ENCODE results near the gene MTOR.

Gene MTOR

GRCh38 chr1:11134898-11135266 lies 127.5 kb downstream of the MTOR start:
- no peak overlapping the region for H3K4me3 ChIP-seq (ENCODE audit: low read depth, low read length)
- TF ChIP-seq, protein P1, sequence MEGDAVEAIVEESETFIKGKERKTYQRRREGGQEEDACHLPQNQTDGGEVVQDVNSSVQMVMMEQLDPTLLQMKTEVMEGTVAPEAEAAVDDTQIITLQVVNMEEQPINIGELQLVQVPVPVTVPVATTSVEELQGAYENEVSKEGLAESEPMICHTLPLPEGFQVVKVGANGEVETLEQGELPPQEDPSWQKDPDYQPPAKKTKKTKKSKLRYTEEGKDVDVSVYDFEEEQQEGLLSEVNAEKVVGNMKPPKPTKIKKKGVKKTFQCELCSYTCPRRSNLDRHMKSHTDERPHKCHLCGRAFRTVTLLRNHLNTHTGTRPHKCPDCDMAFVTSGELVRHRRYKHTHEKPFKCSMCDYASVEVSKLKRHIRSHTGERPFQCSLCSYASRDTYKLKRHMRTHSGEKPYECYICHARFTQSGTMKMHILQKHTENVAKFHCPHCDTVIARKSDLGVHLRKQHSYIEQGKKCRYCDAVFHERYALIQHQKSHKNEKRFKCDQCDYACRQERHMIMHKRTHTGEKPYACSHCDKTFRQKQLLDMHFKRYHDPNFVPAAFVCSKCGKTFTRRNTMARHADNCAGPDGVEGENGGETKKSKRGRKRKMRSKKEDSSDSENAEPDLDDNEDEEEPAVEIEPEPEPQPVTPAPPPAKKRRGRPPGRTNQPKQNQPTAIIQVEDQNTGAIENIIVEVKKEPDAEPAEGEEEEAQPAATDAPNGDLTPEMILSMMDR (IDR thresholded peaks at IDR 0.05; ENCODE audit: low read depth, low read length), result no peak

- TF ChIP-seq, protein P1 (IDR thresholded peaks at IDR 0.05; ENCODE audit: low read depth, low read length), result no peak
- no peak overlapping the region for H3K4me3 ChIP-seq (ENCODE audit: low read depth, low read length)
These were observed 128.0 kb downstream of the MTOR start for GRCh38 chr1:11134251-11134897.

DNA sequence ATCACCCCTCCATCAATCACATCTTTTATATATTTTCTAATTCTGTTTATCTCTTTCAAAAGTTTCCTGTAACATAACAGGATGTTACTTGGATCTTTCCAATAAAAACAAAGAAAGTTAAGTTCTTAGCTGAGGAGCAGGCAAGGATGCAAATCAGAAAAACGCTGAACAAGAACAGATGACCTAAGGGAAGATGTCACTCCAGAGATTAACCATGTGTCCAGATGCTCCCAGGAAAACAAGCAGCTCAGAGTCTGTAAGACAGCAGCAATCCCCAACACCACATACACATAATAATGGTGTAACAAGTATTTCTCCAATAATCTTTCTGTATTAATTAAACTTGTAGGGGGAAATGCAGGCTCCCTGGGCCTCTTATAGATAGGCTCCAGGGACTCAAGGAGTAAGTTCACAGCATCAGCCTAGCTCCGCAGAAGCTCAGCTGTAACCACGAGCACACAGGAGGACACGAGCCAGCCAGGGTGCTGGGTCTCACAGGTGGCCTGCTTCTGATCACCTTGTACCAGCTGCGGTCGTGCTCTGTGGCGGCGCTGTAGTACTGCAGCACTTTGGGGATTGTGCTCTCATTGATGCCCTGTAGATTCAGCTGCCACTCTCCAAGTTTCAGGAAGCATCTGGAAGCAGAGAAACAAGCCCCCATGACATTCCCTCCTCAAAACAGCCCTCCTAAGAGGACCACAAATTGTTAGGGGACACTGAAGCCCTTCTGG lies 129.6 kb downstream of the MTOR start:
- TF ChIP-seq, protein P1 (IDR thresholded peaks at IDR 0.05; ENCODE audit: low read depth, low read length), result no peak
- no peak overlapping the region for H3K4me3 ChIP-seq (ENCODE audit: low read depth, low read length)

GRCh38 chr1:11131816-11132215 lies 130.5 kb downstream of the MTOR start:
- TF ChIP-seq, protein P1 (IDR thresholded peaks at IDR 0.05; ENCODE audit: low read depth, low read length), result no peak
- no peak overlapping the region for H3K4me3 ChIP-seq (ENCODE audit: low read depth, low read length)

GRCh38 chr1:11130406-11130805 lies 131.9 kb downstream of the MTOR start:
- TF ChIP-seq, protein P1 (IDR thresholded peaks at IDR 0.05; ENCODE audit: low read depth, low read length), result no peak
- no peak overlapping the region for H3K4me3 ChIP-seq (ENCODE audit: low read depth, low read length)

- H3K4me3 ChIP-seq (ENCODE audit: low read depth, low read length), result no peak overlapping the region
- TF ChIP-seq, protein P1 (IDR thresholded peaks at IDR 0.05; ENCODE audit: low read depth, low read length), result no peak
These were observed 132.5 kb downstream of the MTOR start for GRCh38 chr1:11129649-11130390.

- TF ChIP-seq, protein P1 (IDR thresholded peaks at IDR 0.05; ENCODE audit: low read depth, low read length), result no peak
- H3K4me3 ChIP-seq (ENCODE audit: low read depth, low read length), result no peak overlapping the region
These were observed 135.8 kb downstream of the MTOR start for GRCh38 chr1:11126569-11126968.

Data from WI38 (cell line).